ENCODE measurements around the gene IFFO2. TPM values are rescaled to one million over a fixed set of nuclear protein-coding genes. Genes with fewer than 3 reads are reported as not detected.

IFFO2 gene
- total and polyA plus RNA-seq, 8 donors = 13.9 to 38.4 (median 24.3) TPM

DNA sequence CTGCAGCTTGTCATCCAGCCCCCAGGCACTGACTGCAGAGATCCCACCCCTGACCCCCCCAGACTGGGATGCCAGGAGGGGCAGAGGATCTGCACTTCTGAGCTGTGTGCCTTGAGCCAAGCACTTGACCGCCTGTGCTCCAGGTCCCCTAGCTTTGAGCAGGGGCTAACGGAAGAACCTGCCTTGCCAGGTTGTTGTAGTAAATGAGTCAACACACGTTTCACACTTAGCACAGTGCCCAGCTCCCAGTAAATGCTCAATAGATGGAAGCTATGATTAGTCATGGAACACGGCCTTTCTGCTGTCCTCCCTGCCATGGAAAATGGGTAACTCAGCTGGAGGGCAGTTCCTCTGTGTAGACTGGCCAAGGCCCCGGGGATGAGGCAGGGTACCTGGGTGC is 24.1 kb downstream of the IFFO2 start:
- peak; percentile 35 to 57 (median 54) for ATAC-seq
- WGBS, 2 donors = 31 to 44% methylated on average over 5 of the region's 5 CpGs

DNA sequence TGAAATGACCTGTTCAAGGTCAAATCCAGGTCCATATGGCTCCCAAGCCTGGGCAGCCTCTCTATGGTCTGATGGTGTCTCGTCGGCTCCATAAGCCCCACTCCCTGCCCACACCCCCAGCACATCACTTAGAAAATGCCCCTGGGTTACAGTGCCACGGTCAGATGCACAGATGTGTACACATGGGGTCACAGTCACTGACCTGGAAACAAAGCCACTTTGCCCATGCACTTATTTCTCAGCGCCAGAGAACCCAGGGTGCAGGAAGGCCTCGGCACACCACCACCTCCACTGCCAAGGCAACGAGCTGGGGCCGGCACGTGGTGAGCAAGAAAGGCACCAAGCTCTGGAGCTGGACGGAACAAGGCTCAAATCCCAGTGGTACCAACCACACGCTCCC is 24.7 kb downstream of the IFFO2 start:
- Histone ChIP-seq H3K27ac (peak overlapping the region in 3 of 4 donors; percentile 0 to 50 (median 7)), H3K27me3 (no peaks in the 10 kb centered on the region), H3K4me1 (peaks cover 14 to 31% (median 15%) of the 10 kb centered on the region in 3 donors), H3K4me3 (no peak overlapping the region), H3K36me3 (no peaks in the 10 kb centered on the region), H3K9me3 (no peaks in the 10 kb centered on the region)
- no peak for FAIRE-seq
- WGBS, 2 donors = 54 to 68% methylated on average over 10 of the region's 10 CpGs
- TF ChIP-seq, protein P1, sequence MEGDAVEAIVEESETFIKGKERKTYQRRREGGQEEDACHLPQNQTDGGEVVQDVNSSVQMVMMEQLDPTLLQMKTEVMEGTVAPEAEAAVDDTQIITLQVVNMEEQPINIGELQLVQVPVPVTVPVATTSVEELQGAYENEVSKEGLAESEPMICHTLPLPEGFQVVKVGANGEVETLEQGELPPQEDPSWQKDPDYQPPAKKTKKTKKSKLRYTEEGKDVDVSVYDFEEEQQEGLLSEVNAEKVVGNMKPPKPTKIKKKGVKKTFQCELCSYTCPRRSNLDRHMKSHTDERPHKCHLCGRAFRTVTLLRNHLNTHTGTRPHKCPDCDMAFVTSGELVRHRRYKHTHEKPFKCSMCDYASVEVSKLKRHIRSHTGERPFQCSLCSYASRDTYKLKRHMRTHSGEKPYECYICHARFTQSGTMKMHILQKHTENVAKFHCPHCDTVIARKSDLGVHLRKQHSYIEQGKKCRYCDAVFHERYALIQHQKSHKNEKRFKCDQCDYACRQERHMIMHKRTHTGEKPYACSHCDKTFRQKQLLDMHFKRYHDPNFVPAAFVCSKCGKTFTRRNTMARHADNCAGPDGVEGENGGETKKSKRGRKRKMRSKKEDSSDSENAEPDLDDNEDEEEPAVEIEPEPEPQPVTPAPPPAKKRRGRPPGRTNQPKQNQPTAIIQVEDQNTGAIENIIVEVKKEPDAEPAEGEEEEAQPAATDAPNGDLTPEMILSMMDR (IDR thresholded peaks at IDR 0.05) = no peak
- ATAC-seq = peak in 2 of 4 donors; percentile 3 to 30
- intact Hi-C loops (cut with DNase I) = no loop called here
- peak in 1 of 6 donors; percentile 40 for DNase-seq

More for the DNA sequence above, 24.1 kb downstream of the IFFO2 start:
- TF ChIP-seq, protein P1 (IDR thresholded peaks at IDR 0.05) = no peak
- Histone ChIP-seq H3K36me3 (no peaks in the 10 kb centered on the region), H3K4me1 (peaks cover 10 to 30% (median 16%) of the 10 kb centered on the region in 3 donors), H3K4me3 (no peak overlapping the region), H3K9me3 (no peaks in the 10 kb centered on the region), H3K27me3 (no peaks in the 10 kb centered on the region), H3K27ac (peak overlapping the region in 3 of 4 donors; percentile 7 to 50 (median 42))
- peak in 1 of 6 donors; percentile 41 for DNase-seq
- no peak for FAIRE-seq
- intact Hi-C loops (cut with DNase I) = no loop called here

DNA sequence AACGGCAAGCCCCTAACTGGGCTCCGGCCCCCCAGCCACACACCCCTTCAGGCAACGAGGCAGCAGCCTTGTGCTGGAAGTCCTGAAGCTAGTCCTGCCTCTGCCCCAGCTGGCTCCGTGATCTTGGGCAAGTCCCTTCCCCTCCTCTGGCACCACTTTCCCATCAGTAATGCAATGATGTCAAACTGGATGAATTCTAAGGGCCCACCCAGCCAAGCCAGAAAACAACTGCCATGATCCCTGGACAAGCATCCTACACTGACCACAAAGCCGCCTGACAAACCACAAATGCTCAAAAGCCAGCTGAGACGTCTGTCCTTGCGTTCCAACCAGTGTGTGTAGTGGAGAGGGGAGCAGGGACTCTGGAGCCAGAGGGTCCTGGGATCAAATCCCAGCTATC is 26.8 kb downstream of the IFFO2 start:
- TF ChIP-seq, protein P1 (IDR thresholded peaks at IDR 0.05) = no peak
- ATAC-seq (no peak), FAIRE-seq (no peak), DNase-seq (peak in 1 of 6 donors; percentile 45)
- Histone ChIP-seq H3K4me3 (no peak overlapping the region), H3K9me3 (no peaks in the 10 kb centered on the region), H3K27me3 (no peaks in the 10 kb centered on the region), H3K27ac (no peak overlapping the region), H3K4me1 (peaks cover 12 to 34% (median 14%) of the 10 kb centered on the region in 3 donors), H3K36me3 (no peaks in the 10 kb centered on the region)
- intact Hi-C loops (cut with DNase I) = no loop called here
- 77 to 78% methylated on average over 7 of the region's 7 CpGs for WGBS, 2 donors

DNA sequence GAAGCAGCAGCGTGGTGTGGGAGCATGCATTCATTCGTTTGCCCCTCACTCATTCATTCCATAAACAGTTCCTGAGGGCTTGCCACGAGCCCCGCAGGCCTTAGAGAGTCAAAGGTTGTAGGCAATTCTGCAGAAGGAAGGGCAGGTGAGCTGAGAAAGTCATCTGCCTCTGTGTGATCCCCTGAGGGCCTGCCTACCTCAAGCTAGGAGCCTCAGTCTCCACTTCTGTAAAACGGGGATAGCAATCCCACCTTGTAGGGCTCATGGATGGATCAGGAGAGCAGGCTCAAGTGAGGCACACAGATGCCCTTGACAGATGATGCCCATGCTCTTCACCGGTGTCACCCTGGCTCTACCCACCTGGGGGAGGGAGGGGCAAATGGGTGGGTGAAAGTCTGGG is 27.5 kb downstream of the IFFO2 start:
- H3K36me3 ChIP-seq = no peaks in the 10 kb centered on the region
- H3K4me1 ChIP-seq = peaks cover 12 to 39% (median 18%) of the 10 kb centered on the region in 3 donors
- DNase-seq (no peak), ATAC-seq (no peak), FAIRE-seq (no peak)
- H3K9me3 ChIP-seq = no peaks in the 10 kb centered on the region
- TF ChIP-seq, protein P1 (IDR thresholded peaks at IDR 0.05) = no peak
- intact Hi-C loops (cut with DNase I) = no loop called here
- no peak overlapping the region for H3K27ac ChIP-seq
- 75 to 82% methylated on average over 6 of the region's 6 CpGs for WGBS, 2 donors
- no peak overlapping the region for H3K4me3 ChIP-seq
- no peaks in the 10 kb centered on the region for H3K27me3 ChIP-seq

DNA sequence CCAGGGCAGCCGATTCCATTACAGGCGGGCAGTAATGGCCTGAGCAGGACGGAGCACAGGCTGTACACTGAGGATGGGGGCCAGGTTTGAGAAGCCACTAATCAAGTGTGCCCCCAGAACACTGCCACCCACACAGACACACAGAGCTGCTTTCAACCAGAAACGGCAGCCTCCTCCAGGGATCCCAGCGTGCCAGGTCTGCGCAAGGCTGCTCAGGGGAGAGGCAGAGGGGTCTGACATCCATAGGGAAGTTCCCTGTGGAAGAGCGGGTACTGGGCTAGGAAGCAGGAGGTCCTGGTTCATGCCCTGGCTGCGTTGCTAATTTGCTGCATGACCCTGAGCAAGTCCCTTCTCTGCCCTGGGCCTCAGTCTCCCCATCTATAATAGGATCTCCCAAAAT is 28.1 kb downstream of the IFFO2 start:
- Histone ChIP-seq H3K36me3 (no peaks in the 10 kb centered on the region), H3K4me3 (no peak overlapping the region), H3K27me3 (no peaks in the 10 kb centered on the region), H3K9me3 (no peaks in the 10 kb centered on the region), H3K27ac (peak overlapping the region in 1 of 4 donors; percentile 76), H3K4me1 (peaks cover 12 to 45% (median 21%) of the 10 kb centered on the region in 3 donors)
- 69 to 70% methylated on average over 8 of the region's 8 CpGs for WGBS, 2 donors
- TF ChIP-seq, protein P1 (IDR thresholded peaks at IDR 0.05) = no peak
- ATAC-seq = no peak
- intact Hi-C loops (cut with DNase I) = no loop called here
- FAIRE-seq = no peak
- DNase-seq = no peak

Measured in pancreas (tissue), 10 donors.